ENCODE measurements around the gene C12orf42. TPM values are rescaled to one million over a fixed set of nuclear protein-coding genes. Genes with fewer than 3 reads are reported as not detected.

Gene C12orf42
- total RNA-seq, 5 donors from 2014 or later (not counting 1 experiment from before 2014, with no cell fraction given): 7.5 to 16.9 (median 9.2) TPM

- DNase-seq (no peak), ATAC-seq (replicated peaks in 1 of 4) (no peak)
- Mint-ChIP-seq H3K27me3 (no peaks in the 10 kb centered on the region), H3K4me3 (no peak overlapping the region), H3K36me3 (peaks cover 28% of the 10 kb centered on the region), H3K9me3 (peaks cover 0 to 8% (median 0%) of the 10 kb centered on the region in 3 donors), H3K27ac (no peak overlapping the region), H3K4me1 (peaks cover 0 to 2% (median 0%) of the 10 kb centered on the region in 3 donors)
- peaks cover 0 to 3% of the 10 kb centered on the region in 2 donors for H3K36me3 ChIP-seq (ENCODE audit: control insufficient read depth in 2 of 2, extremely low read depth in 1 of 2, insufficient read depth in 1 of 2, low read length in 1 of 2)
- no peaks in the 10 kb centered on the region for H3K4me1 ChIP-seq (ENCODE audit: control insufficient read depth in 1 of 2, extremely low read depth in 1 of 2, insufficient read depth in 2 of 2, low read length in 2 of 2)
- no peaks in the 10 kb centered on the region for H3K9me3 ChIP-seq
- WGBS (ENCODE audit: insufficient coverage): no CpG with 5 or more reads among the region's 1 CpG
- no peak overlapping the region for H3K27ac ChIP-seq (ENCODE audit: low read length)
- CTCF ChIA-PET: no interaction called here
- POLR2A ChIA-PET: no interaction called here
- no peaks in the 10 kb centered on the region for H3K27me3 ChIP-seq (replicated peaks in 1 of 2; ENCODE audit: control insufficient read depth in 2 of 2, extremely low read depth in 1 of 2, insufficient read depth in 2 of 2, low read length in 1 of 2)
- H3K4me3 ChIP-seq (ENCODE audit: control insufficient read depth in 1 of 2, extremely low read depth in 1 of 2, low read length in 1 of 2): no peak overlapping the region
Observed at GRCh38 chr12:103397536-103397935, 98.2 kb downstream of the C12orf42 start.

GRCh38 chr12:103392722-103393121 is 103.0 kb downstream of the C12orf42 start:
- Histone ChIP-seq H3K27me3 (replicated peaks in 1 of 2; ENCODE audit: control insufficient read depth in 2 of 2, extremely low read depth in 1 of 2, insufficient read depth in 2 of 2, low read length in 1 of 2) (no peaks in the 10 kb centered on the region), H3K9me3 (no peaks in the 10 kb centered on the region), H3K36me3 (ENCODE audit: control insufficient read depth in 2 of 2, extremely low read depth in 1 of 2, insufficient read depth in 1 of 2, low read length in 1 of 2) (peaks cover 0 to 3% of the 10 kb centered on the region in 2 donors), H3K27ac (ENCODE audit: low read length) (no peak overlapping the region), H3K4me3 (ENCODE audit: control insufficient read depth in 1 of 2, extremely low read depth in 1 of 2, low read length in 1 of 2) (no peak overlapping the region), H3K4me1 (ENCODE audit: control insufficient read depth in 1 of 2, extremely low read depth in 1 of 2, insufficient read depth in 2 of 2, low read length in 2 of 2) (no peaks in the 10 kb centered on the region)
- no peak overlapping the region for H3K4me3 Mint-ChIP-seq
- DNase-seq (no peak), ATAC-seq (replicated peaks in 1 of 4) (no peak)
- H3K36me3 Mint-ChIP-seq: peaks cover 33% of the 10 kb centered on the region
- no peaks in the 10 kb centered on the region for H3K4me1 Mint-ChIP-seq
- WGBS (ENCODE audit: insufficient coverage): no CpG with 5 or more reads among the region's 1 CpG
- peaks cover 0 to 13% (median 4%) of the 10 kb centered on the region in 3 donors for H3K9me3 Mint-ChIP-seq
- no peak overlapping the region for H3K27ac Mint-ChIP-seq
- CTCF ChIA-PET: no interaction called here
- POLR2A ChIA-PET: no interaction called here
- no peaks in the 10 kb centered on the region for H3K27me3 Mint-ChIP-seq

GRCh38 chr12:103391103-103391502 is 104.7 kb downstream of the C12orf42 start:
- no peak overlapping the region for H3K4me3 ChIP-seq (ENCODE audit: control insufficient read depth in 1 of 2, extremely low read depth in 1 of 2, low read length in 1 of 2)
- H3K4me1 ChIP-seq (ENCODE audit: control insufficient read depth in 1 of 2, extremely low read depth in 1 of 2, insufficient read depth in 2 of 2, low read length in 2 of 2): no peaks in the 10 kb centered on the region
- POLR2A ChIA-PET: no interaction called here
- Mint-ChIP-seq H3K27ac (no peak overlapping the region), H3K4me1 (peaks cover 0 to 7% (median 0%) of the 10 kb centered on the region in 3 donors), H3K9me3 (peaks cover 0 to 15% (median 4%) of the 10 kb centered on the region in 3 donors), H3K36me3 (peaks cover 18% of the 10 kb centered on the region), H3K27me3 (no peaks in the 10 kb centered on the region), H3K4me3 (no peak overlapping the region)
- no peak overlapping the region for H3K27ac ChIP-seq (ENCODE audit: low read length)
- DNase-seq (no peak), ATAC-seq (replicated peaks in 1 of 4) (no peak)
- no peaks in the 10 kb centered on the region for H3K36me3 ChIP-seq (ENCODE audit: control insufficient read depth in 2 of 2, extremely low read depth in 1 of 2, insufficient read depth in 1 of 2, low read length in 1 of 2)
- no peaks in the 10 kb centered on the region for H3K27me3 ChIP-seq (replicated peaks in 1 of 2; ENCODE audit: control insufficient read depth in 2 of 2, extremely low read depth in 1 of 2, insufficient read depth in 2 of 2, low read length in 1 of 2)
- whole genome bisulfite sequencing (ENCODE audit: insufficient coverage): no CpG with 5 or more reads among the region's 4 CpGs
- H3K9me3 ChIP-seq: no peaks in the 10 kb centered on the region
- CTCF ChIA-PET: no interaction called here

GRCh38 chr12:103387385-103387784 is 108.4 kb downstream of the C12orf42 start:
- WGBS (ENCODE audit: insufficient coverage): 90% methylated on average over 4 of the region's 7 CpGs
- ChIA-PET POLR2A (no interaction called here), CTCF (no interaction called here)

GRCh38 chr12:103386451-103386850 is 109.3 kb downstream of the C12orf42 start:
- no peak overlapping the region for H3K4me3 ChIP-seq (ENCODE audit: control insufficient read depth in 1 of 2, extremely low read depth in 1 of 2, low read length in 1 of 2)
- H3K27ac Mint-ChIP-seq: no peak overlapping the region
- no peaks in the 10 kb centered on the region for H3K36me3 ChIP-seq (ENCODE audit: control insufficient read depth in 2 of 2, extremely low read depth in 1 of 2, insufficient read depth in 1 of 2, low read length in 1 of 2)
- 100% methylated on average over 2 of the region's 3 CpGs for WGBS (ENCODE audit: insufficient coverage)
- H3K9me3 ChIP-seq: no peaks in the 10 kb centered on the region
- ATAC-seq (replicated peaks in 1 of 4) (no peak), DNase-seq (no peak)
- peaks cover 0 to 14% (median 0%) of the 10 kb centered on the region in 3 donors for H3K9me3 Mint-ChIP-seq
- H3K4me3 Mint-ChIP-seq: no peak overlapping the region
- peaks cover 0 to 7% (median 0%) of the 10 kb centered on the region in 3 donors for H3K4me1 Mint-ChIP-seq
- no peaks in the 10 kb centered on the region for H3K27me3 ChIP-seq (replicated peaks in 1 of 2; ENCODE audit: control insufficient read depth in 2 of 2, extremely low read depth in 1 of 2, insufficient read depth in 2 of 2, low read length in 1 of 2)
- no peak overlapping the region for H3K27ac ChIP-seq (ENCODE audit: low read length)
- no peaks in the 10 kb centered on the region for H3K4me1 ChIP-seq (ENCODE audit: control insufficient read depth in 1 of 2, extremely low read depth in 1 of 2, insufficient read depth in 2 of 2, low read length in 2 of 2)
- H3K36me3 Mint-ChIP-seq: peaks cover 3% of the 10 kb centered on the region
- ChIA-PET CTCF (no interaction called here), POLR2A (no interaction called here)
- no peaks in the 10 kb centered on the region for H3K27me3 Mint-ChIP-seq

More at GRCh38 chr12:103387385-103387784, 108.4 kb downstream of the C12orf42 start:
- Mint-ChIP-seq H3K27me3 (no peaks in the 10 kb centered on the region), H3K4me1 (peaks cover 0 to 7% (median 0%) of the 10 kb centered on the region in 3 donors), H3K27ac (no peak overlapping the region), H3K4me3 (no peak overlapping the region), H3K36me3 (peaks cover 4% of the 10 kb centered on the region), H3K9me3 (peaks cover 0 to 14% (median 4%) of the 10 kb centered on the region in 3 donors)
- Histone ChIP-seq H3K4me3 (ENCODE audit: control insufficient read depth in 1 of 2, extremely low read depth in 1 of 2, low read length in 1 of 2) (no peak overlapping the region), H3K27ac (ENCODE audit: low read length) (no peak overlapping the region), H3K27me3 (replicated peaks in 1 of 2; ENCODE audit: control insufficient read depth in 2 of 2, extremely low read depth in 1 of 2, insufficient read depth in 2 of 2, low read length in 1 of 2) (no peaks in the 10 kb centered on the region), H3K4me1 (ENCODE audit: control insufficient read depth in 1 of 2, extremely low read depth in 1 of 2, insufficient read depth in 2 of 2, low read length in 2 of 2) (no peaks in the 10 kb centered on the region), H3K36me3 (ENCODE audit: control insufficient read depth in 2 of 2, extremely low read depth in 1 of 2, insufficient read depth in 1 of 2, low read length in 1 of 2) (no peaks in the 10 kb centered on the region), H3K9me3 (no peaks in the 10 kb centered on the region)
- no peak for DNase-seq
- ATAC-seq (replicated peaks in 1 of 4): no peak

GRCh38 chr12:103382736-103383346 is 112.9 kb downstream of the C12orf42 start:
- H3K4me3 ChIP-seq (ENCODE audit: control insufficient read depth in 1 of 2, extremely low read depth in 1 of 2, low read length in 1 of 2): no peak overlapping the region
- H3K36me3 ChIP-seq (ENCODE audit: control insufficient read depth in 2 of 2, extremely low read depth in 1 of 2, insufficient read depth in 1 of 2, low read length in 1 of 2): no peaks in the 10 kb centered on the region
- Mint-ChIP-seq H3K27ac (no peak overlapping the region), H3K27me3 (no peaks in the 10 kb centered on the region), H3K4me1 (peaks cover 0 to 7% (median 0%) of the 10 kb centered on the region in 3 donors), H3K36me3 (no peaks in the 10 kb centered on the region), H3K4me3 (no peak overlapping the region), H3K9me3 (peaks cover 0 to 9% (median 0%) of the 10 kb centered on the region in 3 donors)
- ChIA-PET CTCF (no interaction called here), POLR2A (no interaction called here)
- H3K4me1 ChIP-seq (ENCODE audit: control insufficient read depth in 1 of 2, extremely low read depth in 1 of 2, insufficient read depth in 2 of 2, low read length in 2 of 2): no peaks in the 10 kb centered on the region
- ATAC-seq (replicated peaks in 1 of 4): no peak
- WGBS (ENCODE audit: insufficient coverage): no CpG with 5 or more reads among the region's 1 CpG
- no peaks in the 10 kb centered on the region for H3K9me3 ChIP-seq
- no peak overlapping the region for H3K27ac ChIP-seq (ENCODE audit: low read length)
- H3K27me3 ChIP-seq (replicated peaks in 1 of 2; ENCODE audit: control insufficient read depth in 2 of 2, extremely low read depth in 1 of 2, insufficient read depth in 2 of 2, low read length in 1 of 2): no peaks in the 10 kb centered on the region
- no peak for DNase-seq
